HG03196 (cell line): ENCODE data around the gene TARBP2.

Experiments
- ATAC-seq: cut with Tn5 transposase; IDR thresholded peaks from one replicate; pipeline ENCODE4 v1.9.1; 2021; ENCODE audit not compliant: unreplicated experiment

Gene TARBP2

DNA sequence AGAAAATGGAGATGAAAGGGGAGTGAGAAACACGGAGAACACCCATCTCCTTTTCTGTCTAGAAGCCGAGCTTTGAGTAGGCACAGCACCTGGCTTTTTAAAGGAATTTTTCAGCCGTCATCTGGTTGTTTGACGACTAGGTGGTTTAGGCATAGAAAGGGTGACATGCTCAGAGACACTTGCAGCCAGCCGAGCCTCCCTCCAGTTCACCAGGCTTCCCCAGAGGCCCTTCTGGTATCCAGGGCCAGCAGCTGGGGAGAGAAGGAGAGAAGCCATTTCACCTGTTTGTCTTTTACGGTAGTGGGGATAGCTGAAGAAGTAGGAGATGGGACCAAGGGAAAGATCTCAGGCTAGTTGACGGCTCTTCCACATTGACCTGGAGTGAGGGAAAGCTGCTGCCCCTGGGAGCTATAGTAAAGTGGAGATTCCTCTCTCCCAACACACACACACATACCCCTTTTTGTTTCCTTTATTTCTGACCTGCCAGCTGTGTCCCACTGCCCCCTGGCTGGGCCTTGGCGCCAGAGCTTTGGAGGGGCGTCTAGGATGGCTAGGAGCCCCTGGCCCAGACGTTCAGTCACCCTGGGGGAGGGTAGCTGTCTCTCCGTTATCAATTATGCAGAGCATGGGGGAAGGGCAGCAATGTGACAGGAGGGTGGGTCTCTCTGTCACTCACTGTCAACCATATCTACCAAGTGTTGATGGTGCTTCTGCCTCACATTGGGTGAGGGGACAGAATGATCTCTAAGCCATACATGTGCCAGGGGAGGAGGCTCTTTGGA is 7.3 kb upstream of the TARBP2 start:
- ATAC-seq = no peak

DNA sequence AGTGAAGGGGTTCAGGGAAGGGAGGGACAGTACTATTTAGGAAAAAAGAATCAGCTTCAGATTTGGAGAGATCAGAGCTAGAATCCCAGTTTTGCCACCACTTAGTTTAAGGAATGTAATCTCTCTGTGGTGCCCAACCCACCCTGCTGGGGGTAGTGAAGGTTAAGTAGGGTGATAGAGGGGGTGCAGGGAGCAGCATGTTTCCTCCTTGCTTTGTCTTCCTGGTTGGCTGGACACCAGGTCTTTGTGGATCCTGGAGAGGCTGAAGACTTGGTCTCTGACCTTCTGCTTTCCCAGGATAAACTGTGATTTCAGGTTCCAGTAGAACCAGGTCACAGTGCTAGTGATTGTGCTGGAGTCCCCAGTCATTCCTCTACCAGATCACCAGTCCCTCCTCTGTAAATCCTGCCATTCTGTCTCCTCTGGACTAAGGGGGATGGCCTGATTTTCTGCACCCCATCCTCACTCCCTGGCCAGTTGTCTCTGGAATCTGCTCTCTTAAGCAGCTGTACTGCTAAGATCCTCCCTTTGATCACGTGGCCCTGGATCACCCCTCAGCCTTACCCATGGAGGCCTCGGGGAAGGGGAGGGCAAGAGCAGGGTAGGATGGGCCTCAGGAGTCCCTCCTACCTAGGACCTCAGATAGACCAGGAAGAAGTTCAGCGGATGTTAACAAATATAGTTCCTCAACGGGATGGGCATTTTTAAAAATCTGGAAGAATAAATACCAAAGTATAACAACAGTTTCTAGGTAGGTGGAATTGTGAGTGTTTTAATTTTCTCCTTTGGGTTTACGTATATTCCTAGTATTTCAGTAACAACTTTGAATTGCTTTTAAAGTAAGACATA is 5.0 kb upstream of the TARBP2 start:
- no peak for ATAC-seq

DNA sequence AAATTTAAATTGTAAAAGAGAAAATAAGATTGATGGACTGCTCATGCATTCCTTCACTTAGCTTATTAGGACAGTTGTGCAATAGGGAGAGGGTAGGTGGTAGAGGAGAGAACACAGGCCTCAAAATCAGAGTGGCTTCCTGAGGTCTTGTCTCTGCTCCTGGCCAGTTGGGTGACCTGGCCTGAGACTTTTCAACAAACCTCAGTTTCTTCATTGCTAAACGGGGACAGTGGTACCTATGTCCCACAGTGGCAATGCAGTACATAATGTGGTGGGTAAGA is 4.4 kb upstream of the TARBP2 start:
- no peak for ATAC-seq

DNA sequence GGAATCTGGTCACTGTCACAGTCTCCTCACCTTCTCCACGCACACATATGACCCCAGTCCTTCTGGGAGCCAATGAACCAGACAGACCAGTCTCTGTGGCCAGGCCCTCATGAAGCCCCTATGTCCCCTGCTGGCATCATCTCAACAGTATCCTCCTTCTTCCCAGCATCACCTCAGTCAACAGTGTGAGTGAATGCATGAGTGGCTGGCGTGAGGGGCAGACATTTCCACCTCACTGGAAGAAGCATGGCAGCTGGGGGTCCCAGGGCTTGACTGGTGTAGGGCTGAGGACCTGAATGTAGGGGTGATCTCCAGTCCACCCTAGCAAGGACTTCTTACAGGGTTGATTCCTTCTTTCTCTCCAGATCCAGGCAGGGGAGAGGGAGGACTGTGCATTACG is 3.6 kb upstream of the TARBP2 start:
- ATAC-seq = no peak

DNA sequence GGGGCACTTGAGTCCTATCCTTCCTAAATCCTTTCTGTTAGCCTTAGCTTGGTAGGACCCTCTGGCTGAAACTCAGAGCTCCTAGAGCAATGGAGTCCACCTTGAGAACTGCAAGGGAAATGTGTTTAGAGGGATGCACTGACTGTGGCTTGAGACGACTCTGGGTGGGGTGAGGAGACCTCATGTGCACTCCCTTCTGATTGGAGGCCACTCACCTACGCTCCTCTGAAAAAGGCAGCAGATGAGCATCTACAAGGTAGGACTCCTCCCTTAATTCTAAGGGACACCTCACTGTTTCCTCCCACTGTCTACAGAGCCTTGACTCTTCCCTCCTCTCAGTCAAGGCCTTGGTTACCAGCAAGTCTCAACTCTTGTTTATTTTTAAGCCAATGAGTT is 2.9 kb upstream of the TARBP2 start:
- ATAC-seq = no peak

DNA sequence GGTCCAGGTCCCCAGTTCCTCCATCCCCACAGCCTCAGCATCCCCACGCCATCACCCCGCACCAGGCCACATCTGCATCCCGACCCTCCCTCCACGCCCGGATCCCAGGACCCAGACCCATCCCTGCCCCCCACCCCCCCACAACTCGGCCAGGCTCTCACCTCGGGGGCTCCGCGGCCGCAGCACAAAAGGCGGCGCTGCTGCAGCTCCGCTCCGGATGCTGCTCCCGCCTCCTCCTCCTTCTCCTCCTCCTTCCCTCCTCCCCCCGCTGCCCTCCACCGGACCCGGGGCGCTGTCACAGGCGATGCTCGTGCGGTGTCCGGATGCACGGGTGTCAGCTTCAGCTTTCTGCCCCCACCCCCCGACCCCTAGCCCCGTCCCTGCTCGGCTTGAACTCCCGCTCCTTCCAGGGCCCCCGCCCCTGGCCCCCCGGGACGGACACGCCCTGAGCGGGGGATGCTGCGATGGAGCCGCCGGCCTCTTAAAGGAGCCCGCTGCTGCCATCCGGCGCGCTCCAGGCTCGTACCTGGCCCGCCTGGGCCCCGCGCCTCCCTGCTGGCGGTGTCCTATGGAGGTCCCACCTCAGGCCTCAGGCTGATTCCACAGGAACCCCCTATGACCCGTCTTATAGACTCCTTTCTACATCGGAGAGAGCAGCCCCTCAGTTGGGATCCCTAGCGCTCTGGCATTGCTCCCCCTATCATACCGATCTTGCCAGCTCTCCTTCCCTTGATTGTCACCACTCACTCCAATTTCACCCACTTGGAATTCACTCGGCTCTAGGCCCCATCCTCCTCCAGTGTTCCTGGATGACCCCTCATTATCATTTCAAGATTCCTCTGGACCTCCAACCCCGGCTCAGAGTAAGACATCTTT is 1.6 kb upstream of the TARBP2 start, which contains the start of gene MAP3K12:
TSS of gene MAP3K12 (minus strand) at position 193 of the 876 bp plus-strand sequence. CDS start 12,067 bp downstream, outside the sequence.
- no peak for ATAC-seq

DNA sequence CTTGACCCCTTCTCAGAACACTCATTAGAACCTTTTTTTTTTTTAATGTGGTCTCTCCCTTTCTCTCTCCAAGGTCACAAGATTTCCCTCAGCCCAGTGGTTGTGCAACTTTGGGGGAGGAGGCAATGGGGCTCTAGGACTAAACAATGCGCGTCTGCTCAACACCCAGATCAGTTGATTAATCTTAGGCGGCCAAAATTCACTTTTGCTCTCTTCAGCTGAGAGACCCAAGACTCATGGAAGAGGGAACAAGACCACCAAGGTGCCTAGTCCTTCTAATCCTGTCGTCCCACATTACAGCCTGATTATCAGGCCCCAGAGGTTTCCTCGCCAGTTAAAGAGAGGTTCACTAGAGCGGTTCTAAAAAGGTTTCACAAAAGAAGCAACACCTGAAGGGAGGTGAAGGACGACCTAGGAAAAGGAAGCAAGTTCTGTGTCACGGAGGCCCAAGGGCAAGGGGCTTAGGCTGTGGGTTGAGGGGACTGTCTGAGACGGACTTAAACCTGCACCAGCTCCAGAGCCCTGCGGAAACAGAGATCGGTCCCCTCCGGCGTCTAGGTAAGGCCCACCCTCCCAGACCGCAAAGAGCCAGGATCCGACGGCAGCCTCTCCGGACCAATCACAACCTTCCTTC is 824 bp upstream of the TARBP2 start:
- no peak for ATAC-seq

DNA sequence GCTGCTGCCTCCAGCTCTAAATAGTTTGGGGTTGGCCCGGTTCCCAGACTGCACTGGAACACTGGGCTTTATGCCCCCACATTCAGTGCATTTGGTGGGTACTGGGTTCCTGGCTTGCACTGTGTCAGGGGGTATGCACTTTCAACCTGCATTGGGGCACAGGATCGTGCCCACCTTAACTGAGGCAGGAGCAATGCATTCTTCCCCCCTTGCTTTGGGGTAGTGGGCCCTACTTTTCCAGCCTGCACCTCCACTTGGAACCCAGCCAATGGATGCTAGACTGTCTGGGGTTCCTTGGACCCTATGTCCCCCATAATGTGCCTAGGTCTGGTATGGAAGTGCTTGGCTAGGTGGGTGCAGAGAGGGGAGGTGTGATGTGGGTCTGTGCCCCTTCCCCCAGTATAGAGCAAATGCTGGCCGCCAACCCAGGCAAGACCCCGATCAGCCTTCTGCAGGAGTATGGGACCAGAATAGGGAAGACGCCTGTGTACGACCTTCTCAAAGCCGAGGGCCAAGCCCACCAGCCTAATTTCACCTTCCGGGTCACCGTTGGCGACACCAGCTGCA is 615 bp downstream of the TARBP2 start:
- ATAC-seq = no peak

DNA sequence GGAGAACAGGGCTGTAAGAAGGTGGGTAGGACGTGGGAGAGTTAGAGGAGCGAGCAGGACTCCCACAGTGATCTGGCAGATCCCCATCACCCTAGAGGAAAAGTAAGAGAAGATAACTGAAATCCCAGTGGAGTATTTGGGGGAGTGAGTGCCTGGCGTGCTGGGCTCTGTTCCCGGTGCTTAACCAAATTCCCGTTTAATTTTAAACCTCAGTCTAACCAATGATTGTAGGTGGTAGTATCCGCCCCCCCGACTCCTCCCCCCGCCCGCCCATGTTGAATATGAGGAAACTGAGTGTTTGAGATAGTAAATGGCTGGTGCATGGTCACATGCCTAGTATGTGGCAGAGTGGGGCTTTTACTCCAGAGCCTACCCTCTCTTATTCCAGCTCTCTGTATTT is 1.2 kb downstream of the TARBP2 start:
- no peak for ATAC-seq

DNA sequence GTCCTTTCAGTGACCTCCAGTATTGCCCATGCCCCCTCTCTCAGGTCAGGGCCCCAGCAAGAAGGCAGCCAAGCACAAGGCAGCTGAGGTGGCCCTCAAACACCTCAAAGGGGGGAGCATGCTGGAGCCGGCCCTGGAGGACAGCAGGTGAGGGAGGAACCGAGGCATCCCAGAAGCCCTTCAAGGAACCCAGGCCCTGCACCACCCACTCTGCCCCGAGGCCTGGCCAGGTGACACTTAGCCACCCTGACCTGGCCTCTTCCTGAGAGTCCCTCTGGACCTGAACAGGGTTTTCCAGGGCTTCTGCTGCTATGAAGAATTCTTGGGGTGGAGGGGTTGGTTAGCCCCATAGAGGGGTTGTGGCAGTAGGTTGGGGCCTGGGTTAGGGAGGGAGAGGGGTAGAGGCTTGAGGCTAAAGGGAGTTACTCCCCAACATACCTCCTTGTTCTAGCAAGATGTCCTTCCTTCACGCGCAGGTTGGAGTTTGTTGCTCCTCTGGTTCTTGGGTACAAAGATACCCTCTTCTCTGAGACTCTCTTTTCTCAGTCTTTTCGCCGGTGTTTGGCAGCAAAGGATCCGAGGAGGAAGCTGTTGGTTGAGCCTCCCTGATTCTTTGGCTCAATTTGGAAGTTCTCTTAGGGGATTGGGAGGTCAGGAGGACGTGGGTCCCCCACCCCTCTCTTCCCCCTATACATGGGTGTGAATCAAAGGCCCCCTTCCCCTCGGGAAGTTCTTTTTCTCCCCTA is 2.1 kb downstream of the TARBP2 start:
- ATAC-seq = no peak

DNA sequence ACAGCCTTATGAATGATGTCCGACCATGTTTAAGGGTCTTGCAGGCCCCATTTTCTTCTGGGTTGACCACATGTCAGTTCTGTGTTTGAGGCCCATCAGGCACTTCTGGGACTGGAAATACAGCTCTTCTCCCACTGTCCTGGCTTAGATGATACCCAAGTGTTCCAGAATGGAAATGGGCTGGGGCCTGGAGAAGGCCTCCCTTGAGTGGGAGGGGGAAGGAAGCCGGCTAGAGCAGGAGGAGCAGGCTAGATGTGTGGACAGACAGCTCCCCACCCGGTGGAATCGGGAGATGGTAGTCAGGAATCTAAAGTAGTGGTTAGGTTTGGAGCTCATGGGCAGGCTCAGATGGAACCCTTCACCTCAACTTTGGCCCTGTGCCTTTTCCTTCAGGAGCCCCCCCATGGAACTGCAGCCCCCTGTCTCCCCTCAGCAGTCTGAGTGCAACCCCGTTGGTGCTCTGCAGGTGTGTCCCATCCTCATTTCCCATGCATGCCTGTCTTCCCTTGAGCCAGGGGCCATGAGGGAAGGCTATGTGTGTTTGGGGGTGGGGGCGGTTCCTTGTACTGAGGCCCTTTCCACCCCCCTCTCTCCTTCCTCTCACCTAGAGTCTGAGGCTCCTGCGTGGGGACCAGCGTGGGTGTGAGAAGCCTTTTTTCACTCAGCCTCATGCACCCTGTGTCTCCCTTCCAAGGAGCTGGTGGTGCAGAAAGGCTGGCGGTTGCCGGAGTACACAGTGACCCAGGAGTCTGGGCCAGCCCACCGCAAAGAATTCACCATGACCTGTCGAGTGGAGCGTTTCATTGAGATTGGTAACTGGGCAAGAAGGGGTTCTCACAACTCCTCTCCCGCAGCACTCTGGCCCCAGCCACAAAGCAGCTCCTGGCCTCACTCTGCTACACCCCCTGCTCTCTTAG is 3.2 kb downstream of the TARBP2 start:
- no peak for ATAC-seq

DNA sequence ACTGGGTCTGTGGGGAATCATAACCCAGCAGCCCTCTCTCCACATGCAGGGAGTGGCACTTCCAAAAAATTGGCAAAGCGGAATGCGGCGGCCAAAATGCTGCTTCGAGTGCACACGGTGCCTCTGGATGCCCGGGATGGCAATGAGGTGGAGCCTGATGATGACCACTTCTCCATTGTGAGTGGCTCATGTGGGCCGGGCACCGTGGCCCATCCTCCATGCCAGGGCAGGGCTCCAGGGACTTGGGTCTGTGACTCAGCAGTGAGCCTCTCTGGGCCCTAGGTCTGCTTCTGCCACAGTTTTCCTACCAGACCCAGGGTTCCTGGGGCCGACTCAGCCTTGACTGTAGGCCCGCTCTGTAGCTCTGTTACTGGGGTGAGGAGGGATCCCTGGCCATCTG is 4.0 kb downstream of the TARBP2 start:
- ATAC-seq = no peak

DNA sequence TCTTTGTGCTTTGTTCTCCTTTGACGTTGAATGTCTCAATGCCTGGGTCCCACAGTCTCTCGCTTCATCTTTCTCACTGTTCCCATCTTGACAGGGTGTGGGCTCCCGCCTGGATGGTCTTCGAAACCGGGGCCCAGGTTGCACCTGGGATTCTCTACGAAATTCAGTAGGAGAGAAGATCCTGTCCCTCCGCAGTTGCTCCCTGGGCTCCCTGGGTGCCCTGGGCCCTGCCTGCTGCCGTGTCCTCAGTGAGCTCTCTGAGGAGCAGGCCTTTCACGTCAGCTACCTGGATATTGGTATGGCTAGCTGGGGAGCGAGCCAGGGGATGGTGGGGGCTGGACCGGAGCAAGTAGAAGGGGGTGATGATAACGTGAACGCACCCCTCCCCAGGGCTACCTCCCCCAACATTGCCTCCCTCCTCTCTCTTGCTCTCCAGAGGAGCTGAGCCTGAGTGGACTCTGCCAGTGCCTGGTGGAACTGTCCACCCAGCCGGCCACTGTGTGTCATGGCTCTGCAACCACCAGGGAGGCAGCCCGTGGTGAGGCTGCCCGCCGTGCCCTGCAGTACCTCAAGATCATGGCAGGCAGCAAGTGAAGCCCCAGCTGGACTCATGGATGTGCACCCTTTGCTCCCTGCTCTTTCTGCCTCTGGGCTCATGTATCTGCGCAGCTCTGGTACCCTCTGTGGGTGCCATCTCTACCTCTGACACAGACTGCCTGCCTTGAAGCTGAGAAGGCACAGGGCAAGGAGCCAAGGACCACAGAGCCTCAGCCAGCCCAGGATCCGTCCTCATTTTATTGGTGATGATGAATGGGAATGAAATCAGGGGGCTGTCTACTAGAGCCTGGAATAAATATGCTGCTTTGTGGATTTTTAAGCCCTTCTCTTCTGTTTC is 4.7 kb downstream of the TARBP2 start:
- no peak for ATAC-seq

DNA sequence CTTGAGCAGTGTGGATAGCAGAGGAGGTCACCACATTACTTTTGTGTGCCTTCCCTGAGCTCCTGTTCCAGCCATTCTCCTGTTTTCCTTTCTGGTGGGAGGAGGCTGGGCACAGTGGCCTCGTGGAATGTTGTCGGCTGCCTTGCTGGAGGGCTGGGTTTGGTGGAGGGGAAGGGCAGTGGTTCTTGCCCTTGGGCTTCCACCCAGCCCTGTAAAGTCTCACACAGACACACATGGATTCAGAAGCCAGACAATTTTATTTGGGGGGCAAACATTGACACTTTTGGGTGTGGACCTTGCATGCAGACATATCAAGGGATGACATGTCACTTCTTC is 5.3 kb downstream of the TARBP2 start:
- no peak for ATAC-seq

DNA sequence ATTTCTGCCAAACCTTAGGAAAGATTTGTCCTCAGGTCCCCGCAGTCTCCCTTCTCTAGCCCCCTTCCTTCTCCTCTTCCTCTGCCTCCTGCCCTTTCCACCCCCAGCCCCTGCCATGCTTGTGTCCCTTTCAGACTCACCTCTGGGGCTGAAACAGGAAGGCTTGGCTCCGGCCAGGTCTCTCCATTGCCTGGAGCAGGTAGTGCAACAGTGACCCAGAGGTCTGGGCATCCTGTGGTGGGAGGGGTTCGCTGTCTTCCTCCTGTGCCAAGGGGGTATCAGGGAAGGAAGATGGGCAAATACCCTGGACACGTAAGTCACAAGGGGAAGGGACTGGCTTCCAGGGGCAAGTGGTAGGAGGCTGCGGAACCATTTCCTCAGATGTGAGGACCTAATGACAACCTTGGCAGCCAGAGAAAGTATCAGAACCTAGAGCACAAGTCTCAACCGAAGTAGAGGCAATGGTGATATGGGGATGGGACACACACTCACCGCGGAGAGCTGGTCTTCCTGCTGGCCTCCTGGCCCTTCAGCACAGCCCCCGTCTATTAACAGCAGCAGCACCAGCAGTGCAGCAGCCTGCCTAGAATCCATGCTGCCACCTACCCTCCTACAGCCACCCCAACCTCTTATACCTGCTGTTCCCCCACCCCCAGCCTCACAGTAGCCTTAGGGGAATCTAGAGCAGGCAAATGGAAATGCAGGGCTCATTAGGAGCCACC is 6.0 kb downstream of the TARBP2 start, which contains the start of gene NPFF:
TSS of gene NPFF (minus strand) at position 604 of the 722 bp plus-strand sequence. CDS start at position 594, 10 bp downstream.
- ATAC-seq = no peak

DNA sequence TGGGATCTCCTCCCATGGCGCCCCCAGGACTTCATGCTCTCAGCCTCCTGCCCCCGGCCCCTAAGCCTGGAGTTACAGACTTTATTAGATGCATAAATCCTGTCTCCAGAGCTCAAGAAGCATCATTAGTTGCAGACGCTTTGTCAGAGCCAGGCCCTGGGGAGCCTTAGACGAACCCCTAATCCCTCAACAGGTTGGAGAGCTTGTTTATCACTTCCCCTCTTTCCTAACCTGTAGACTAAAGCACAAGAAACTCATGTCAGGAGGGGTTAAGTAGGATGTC is 6.5 kb downstream of the TARBP2 start:
- ATAC-seq = no peak

DNA sequence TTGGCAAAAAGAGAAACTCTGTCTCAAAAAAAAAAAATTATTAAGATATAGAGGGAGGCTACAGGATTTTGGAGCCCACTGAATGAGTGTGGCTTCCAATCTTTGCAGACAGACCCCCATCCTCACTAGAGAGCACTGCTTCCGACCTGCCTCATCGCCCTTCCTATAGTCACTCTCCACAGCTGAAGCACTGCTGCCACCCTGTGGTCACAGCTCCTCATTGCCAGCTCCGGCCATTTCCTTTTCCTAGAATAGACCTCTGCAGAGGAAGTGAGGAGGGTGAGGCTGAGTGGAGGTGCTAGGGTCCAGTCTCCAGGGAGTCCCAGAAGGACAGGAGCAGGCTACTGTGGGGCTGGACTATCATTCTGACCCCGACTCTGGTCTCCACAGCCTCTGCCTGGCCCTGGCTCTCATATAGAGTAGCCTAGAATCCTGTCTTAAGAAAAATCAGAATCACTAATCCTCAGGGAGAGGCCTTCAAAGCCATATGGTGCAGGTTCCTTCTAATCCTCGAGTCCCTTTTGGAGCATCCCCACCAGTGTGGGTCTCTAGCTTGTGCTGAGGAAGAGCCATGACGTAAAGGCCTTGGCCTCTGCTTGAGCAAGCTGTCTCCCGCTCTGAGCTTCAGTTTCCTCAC is 7.6 kb downstream of the TARBP2 start:
- peak; percentile 65 for ATAC-seq
